Activated CD4-positive, alpha-beta T cell treated with anti-CD3 and anti-CD28 coated beads for 36 hours (primary cell): ENCODE measurements around the gene GALNTL6. TPM values are rescaled to one million over a fixed set of nuclear protein-coding genes. Genes with fewer than 3 reads are reported as not detected.

Experiments used
- ATAC-seq: fragments of 200-7000 bp; cut with Tn5 transposase; one replicate; pipeline ENCODE4 v1.10.0; 2021; ENCODE audit warnings: mild to moderate bottlenecking, moderate library complexity
- CTCF ChIA-PET: fragments of 350-600 bp; sonication (Branson Sonifier 250); formaldehyde crosslinking; loops from one replicate; lab custom pipeline; 2021; ENCODE audit warnings: antibody characterized with exemption; lab: Charles Lee
- POLR2A ChIA-PET: fragments of 350-600 bp; sonication (Branson Sonifier 250); formaldehyde crosslinking; loops from one replicate; lab custom pipeline; 2021; ENCODE audit warnings: antibody characterized with exemption, inconsistent platforms; lab: Charles Lee
- DNase-seq: peaks from one replicate; pipeline ENCODE4 v3.0.0-alpha.2; 2020
- H3K27ac Mint-ChIP-seq: one replicate; pipeline ENCODE4 v1.8.0; 2021; ENCODE audit warnings: mixed read lengths
- H3K27me3 Mint-ChIP-seq: one replicate; pipeline ENCODE4 v1.8.0; 2021; ENCODE audit warnings: mixed read lengths
- H3K36me3 Mint-ChIP-seq: one replicate; pipeline ENCODE4 v1.8.0; 2021; ENCODE audit warnings: low read depth, mixed read lengths
- H3K4me1 Mint-ChIP-seq: one replicate; pipeline ENCODE4 v1.8.0; 2021; ENCODE audit warnings: mixed read lengths
- H3K4me3 Mint-ChIP-seq: one replicate; pipeline ENCODE4 v1.8.0; 2021; ENCODE audit warnings: mild to moderate bottlenecking, moderate library complexity, mixed read lengths
- H3K9me3 Mint-ChIP-seq: one replicate; pipeline ENCODE4 v1.8.0; 2021; ENCODE audit warnings: low read depth, mixed read lengths
- intact Hi-C, 2 experiments: fragments of 100-400 bp; cut with DNase I in 1 of 2; cut with micrococcal nuclease in 1 of 2; formaldehyde crosslinking; loops; one replicate each; pipeline versions ENCODE4 v1.14.2 to v1.15.1; 2022 to 2024; cut with DNase I, micrococcal nuclease
- total RNA-seq, 2 experiments: library from RNA; stranded (reverse); gene quantifications; one replicate each; pipeline ENCODE4 v1.2.3, GENCODE V29; 2021

Gene GALNTL6
- total RNA-seq, 2 experiments from 2014 or later = not detected

GRCh38 chr4:172985552-172985951 lies 1172.3 kb downstream of the GALNTL6 start:
- peaks cover 4% of the 10 kb centered on the region for H3K9me3 Mint-ChIP-seq
- peaks cover 2% of the 10 kb centered on the region for H3K27me3 Mint-ChIP-seq
- H3K4me1 Mint-ChIP-seq = no peaks in the 10 kb centered on the region
- no peak overlapping the region for H3K4me3 Mint-ChIP-seq
- DNase-seq = no peak
- POLR2A ChIA-PET = no interaction called here
- no peaks in the 10 kb centered on the region for H3K36me3 Mint-ChIP-seq
- CTCF ChIA-PET = interaction anchor here (0.9 kb wide), 1 partner anchor 28 kb away, joined by 3 read pairs; no protein-coding TSS in a partner anchor
- no peak overlapping the region for H3K27ac Mint-ChIP-seq
- intact Hi-C loops = no loop called here
- ATAC-seq = no peak

GRCh38 chr4:172986114-172986513 lies 1172.9 kb downstream of the GALNTL6 start:
- Mint-ChIP-seq H3K4me3 (no peak overlapping the region), H3K27ac (no peak overlapping the region), H3K9me3 (peaks cover 4% of the 10 kb centered on the region), H3K27me3 (peaks cover 2% of the 10 kb centered on the region), H3K4me1 (no peaks in the 10 kb centered on the region), H3K36me3 (no peaks in the 10 kb centered on the region)
- intact Hi-C loops = no loop called here
- ChIA-PET CTCF (interaction anchor here (0.9 kb wide), 1 partner anchor 27 kb away, joined by 3 read pairs; no protein-coding TSS in a partner anchor), POLR2A (no interaction called here)
- DNase-seq (no peak), ATAC-seq (no peak)

DNA sequence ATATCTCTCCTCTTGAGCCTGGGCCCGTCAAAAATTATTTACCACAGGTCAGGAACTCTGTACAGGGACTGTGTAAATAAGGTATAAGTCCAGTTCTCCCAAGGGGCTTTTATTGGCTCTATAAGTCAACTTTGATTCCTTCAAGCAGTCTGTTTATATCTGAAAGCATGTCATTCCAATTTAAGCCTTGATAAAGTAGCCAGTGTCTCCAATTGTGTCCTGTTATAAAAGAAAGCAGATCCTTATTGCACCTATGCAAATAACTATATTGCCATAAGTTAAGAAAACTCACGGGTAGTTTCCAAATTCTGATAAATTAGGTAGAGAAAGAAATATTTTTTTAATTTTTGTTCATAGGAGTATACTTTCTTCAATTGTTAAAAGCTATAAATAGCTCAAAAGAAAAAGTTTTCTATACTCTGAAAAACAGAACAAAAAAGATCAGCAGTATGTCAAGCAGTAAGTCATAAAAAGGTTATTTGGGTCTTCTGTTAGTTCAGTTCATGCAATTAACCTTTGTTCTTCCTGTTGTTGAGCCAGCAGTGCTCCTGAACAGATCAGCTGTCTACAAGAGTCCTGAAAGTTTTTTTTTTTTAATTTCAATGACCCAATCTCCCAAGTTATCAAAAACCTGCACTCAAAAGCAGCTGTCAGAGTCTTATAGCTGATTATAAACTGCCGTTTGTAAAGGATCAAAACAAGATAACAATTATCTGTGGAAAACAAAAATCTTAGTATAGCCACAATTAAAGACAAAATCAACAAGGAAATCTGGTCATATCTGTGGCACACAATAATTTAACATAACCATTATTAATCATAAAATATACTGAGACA lies 1177.0 kb downstream of the GALNTL6 start:
- intact Hi-C loops = no loop called here
- H3K4me1 Mint-ChIP-seq = no peaks in the 10 kb centered on the region
- H3K9me3 Mint-ChIP-seq = peaks cover 4% of the 10 kb centered on the region
- ChIA-PET CTCF (interaction anchor here (0.7 kb wide), 1 partner anchor 7 kb away, joined by 3 read pairs; no protein-coding TSS in a partner anchor), POLR2A (no interaction called here)
- H3K27me3 Mint-ChIP-seq = no peaks in the 10 kb centered on the region
- ATAC-seq = no peak
- DNase-seq = no peak
- no peak overlapping the region for H3K27ac Mint-ChIP-seq
- H3K4me3 Mint-ChIP-seq = no peak overlapping the region
- no peaks in the 10 kb centered on the region for H3K36me3 Mint-ChIP-seq

DNA sequence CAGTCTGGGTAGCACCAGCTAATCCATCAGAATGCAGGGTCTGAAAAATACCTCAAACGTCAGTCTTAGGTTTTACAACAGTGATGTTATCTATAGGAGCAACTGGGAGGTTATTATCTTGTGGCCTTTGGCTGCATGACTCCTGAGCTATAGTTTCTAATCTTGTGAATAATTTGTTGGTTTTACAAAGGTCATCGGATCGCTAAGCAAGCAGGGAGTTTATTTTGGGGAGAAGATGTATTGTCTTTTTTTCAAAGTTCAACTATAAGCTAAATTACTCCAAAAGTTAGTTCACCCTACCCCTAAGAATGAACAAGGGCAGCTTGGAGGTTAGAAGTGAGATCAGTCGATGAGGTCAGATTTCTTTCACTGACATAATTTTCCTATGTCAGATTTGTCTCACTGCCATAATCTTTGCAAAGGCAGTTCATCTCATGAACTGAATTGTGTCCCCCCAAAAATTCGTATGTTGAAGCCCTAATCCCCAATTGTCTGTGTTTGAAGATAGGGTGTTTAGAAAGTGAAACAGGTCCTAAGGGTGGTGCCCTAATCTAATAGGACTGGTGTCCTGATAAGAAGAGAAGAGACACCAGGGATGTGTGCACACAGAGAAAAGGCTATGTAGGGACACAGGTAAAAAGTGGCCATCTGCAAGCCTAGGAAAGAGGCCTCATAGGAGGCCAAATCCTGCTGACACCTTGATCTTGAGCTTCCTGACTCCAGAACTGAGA lies 1179.6 kb downstream of the GALNTL6 start:
- ChIA-PET CTCF (interaction anchor here (0.6 to 1.3 kb wide), 5 partner anchors 20 to 688 kb away, joined by 3 read pairs; no protein-coding TSS in a partner anchor), POLR2A (no interaction called here)
- intact Hi-C loops = no loop called here
- Mint-ChIP-seq H3K36me3 (no peaks in the 10 kb centered on the region), H3K27me3 (peaks cover 4% of the 10 kb centered on the region), H3K9me3 (peaks cover 4% of the 10 kb centered on the region), H3K27ac (no peak overlapping the region), H3K4me3 (no peak overlapping the region), H3K4me1 (peaks cover 9% of the 10 kb centered on the region)
- ATAC-seq (no peak), DNase-seq (no peak)

GRCh38 chr4:172995161-172995560 lies 1182.0 kb downstream of the GALNTL6 start:
- peaks cover 12% of the 10 kb centered on the region for H3K27me3 Mint-ChIP-seq
- no peak for DNase-seq
- ATAC-seq = no peak
- no peaks in the 10 kb centered on the region for H3K36me3 Mint-ChIP-seq
- H3K27ac Mint-ChIP-seq = no peak overlapping the region
- H3K4me3 Mint-ChIP-seq = no peak overlapping the region
- POLR2A ChIA-PET = no interaction called here
- no peaks in the 10 kb centered on the region for H3K9me3 Mint-ChIP-seq
- intact Hi-C loops = no loop called here
- CTCF ChIA-PET = interaction anchor here (0.9 kb wide), 1 partner anchor 16 kb away, joined by 3 read pairs; no protein-coding TSS in a partner anchor
- H3K4me1 Mint-ChIP-seq = peaks cover 9% of the 10 kb centered on the region

DNA sequence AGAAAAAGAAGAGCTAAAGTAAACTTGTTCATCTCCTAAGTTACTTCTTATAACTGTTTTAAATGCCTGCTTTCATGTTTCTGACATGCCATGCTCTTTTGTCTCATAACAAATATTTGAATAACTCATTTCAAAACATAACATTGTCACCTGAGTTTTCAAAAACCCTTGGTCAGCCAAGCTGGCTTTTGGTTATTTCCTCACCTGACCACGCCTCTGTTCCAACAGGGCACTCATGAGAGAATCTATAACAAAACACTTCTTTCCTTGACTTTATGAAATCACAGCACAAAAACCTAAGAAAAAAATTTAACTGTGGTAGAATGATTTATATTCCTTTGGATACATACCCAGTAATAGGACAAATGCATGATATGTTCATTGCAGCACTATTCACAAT lies 1182.5 kb downstream of the GALNTL6 start:
- Mint-ChIP-seq H3K27me3 (peaks cover 12% of the 10 kb centered on the region), H3K9me3 (no peaks in the 10 kb centered on the region), H3K36me3 (no peaks in the 10 kb centered on the region), H3K27ac (no peak overlapping the region), H3K4me3 (no peak overlapping the region), H3K4me1 (peaks cover 9% of the 10 kb centered on the region)
- CTCF ChIA-PET = no interaction called here
- ATAC-seq (no peak), DNase-seq (no peak)
- intact Hi-C loops = no loop called here
- POLR2A ChIA-PET = no interaction called here

DNA sequence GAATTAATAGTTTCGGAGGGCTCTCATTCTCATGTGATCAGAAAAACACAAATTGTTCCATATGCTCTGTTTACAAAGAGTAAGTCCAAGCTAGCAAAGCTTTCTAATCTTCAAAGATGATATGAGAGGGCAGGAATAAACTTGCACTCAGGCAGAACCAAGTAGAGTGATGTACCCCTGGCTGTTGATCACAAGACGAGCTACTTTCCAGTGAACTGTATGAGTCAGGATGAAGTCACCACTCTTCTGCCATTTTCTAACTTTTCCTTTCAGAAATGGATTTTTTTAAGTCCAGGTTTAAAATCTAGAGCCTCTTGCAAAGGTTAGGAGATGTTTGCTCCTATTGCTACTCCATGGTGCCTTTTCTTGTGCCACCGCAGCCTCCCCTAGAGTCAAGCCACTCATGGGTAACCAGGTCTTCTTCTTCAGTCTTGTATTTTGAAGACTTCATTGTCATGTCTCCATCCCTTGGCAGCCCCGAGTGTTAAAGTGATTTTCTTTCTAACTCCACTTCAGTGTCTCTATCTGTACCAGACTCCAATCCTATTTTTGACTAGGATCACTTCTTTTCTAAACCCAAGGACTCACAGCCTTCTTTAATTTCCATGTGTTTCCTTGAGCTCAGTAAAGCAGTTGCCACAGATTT lies 1183.5 kb downstream of the GALNTL6 start:
- H3K36me3 Mint-ChIP-seq = no peaks in the 10 kb centered on the region
- H3K27ac Mint-ChIP-seq = no peak overlapping the region
- POLR2A ChIA-PET = interaction anchor here (0.6 kb wide), 1 partner anchor 17 kb away, joined by 4 read pairs; no protein-coding TSS in a partner anchor
- no peaks in the 10 kb centered on the region for H3K9me3 Mint-ChIP-seq
- DNase-seq = peak; percentile 10
- no peak overlapping the region for H3K4me3 Mint-ChIP-seq
- CTCF ChIA-PET = interaction anchor here (0.6 to 1.0 kb wide), 2 partner anchors 261 to 1472 kb away, joined by 3 read pairs; no protein-coding TSS in a partner anchor
- ATAC-seq = peak; percentile 89
- peaks cover 12% of the 10 kb centered on the region for H3K27me3 Mint-ChIP-seq
- H3K4me1 Mint-ChIP-seq = peaks cover 9% of the 10 kb centered on the region
- intact Hi-C loops = no loop called here

- ATAC-seq (no peak), DNase-seq (no peak)
- ChIA-PET CTCF (interaction anchor here (1.0 to 2.2 kb wide), 2 partner anchors 16 to 260 kb away, joined by 3 to 8 read pairs; no protein-coding TSS in a partner anchor), POLR2A (no interaction called here)
- no peaks in the 10 kb centered on the region for H3K36me3 Mint-ChIP-seq
- H3K4me1 Mint-ChIP-seq = peaks cover 9% of the 10 kb centered on the region
- intact Hi-C loops = no loop called here
- H3K27ac Mint-ChIP-seq = no peak overlapping the region
- H3K9me3 Mint-ChIP-seq = no peaks in the 10 kb centered on the region
- peaks cover 12% of the 10 kb centered on the region for H3K27me3 Mint-ChIP-seq
- H3K4me3 Mint-ChIP-seq = no peak overlapping the region
These were observed 1184.0 kb downstream of the GALNTL6 start for GRCh38 chr4:172997217-172997609.

DNA sequence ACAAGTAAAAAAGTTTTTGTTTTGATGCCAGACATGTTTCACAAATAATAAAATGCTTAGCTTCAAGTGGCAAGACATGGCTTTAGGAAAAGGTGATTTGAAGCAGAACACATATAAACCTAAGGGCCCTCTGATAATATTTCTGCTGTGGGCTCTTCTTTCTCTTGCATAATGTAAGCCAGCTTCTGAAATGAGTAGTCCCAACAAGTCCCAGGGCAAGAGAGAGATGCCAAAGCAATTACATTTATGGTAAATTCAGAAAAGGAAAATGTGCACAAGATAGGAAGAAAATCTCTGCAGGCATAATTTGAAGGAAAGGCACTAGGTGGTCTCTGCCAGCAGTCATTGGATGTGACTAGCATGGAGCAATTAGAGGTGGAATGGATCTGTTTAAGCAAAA lies 1184.7 kb downstream of the GALNTL6 start:
- Mint-ChIP-seq H3K27ac (no peak overlapping the region), H3K9me3 (no peaks in the 10 kb centered on the region), H3K4me3 (no peak overlapping the region), H3K27me3 (peaks cover 12% of the 10 kb centered on the region), H3K4me1 (peaks cover 9% of the 10 kb centered on the region), H3K36me3 (no peaks in the 10 kb centered on the region)
- POLR2A ChIA-PET = no interaction called here
- CTCF ChIA-PET = interaction anchor here (1.3 to 2.2 kb wide), 2 partner anchors 15 to 127 kb away, joined by 3 to 8 read pairs; no protein-coding TSS in a partner anchor
- DNase-seq (no peak), ATAC-seq (no peak)
- intact Hi-C loops = no loop called here

GRCh38 chr4:172998527-172999469 lies 1185.6 kb downstream of the GALNTL6 start:
- intact Hi-C loops = no loop called here
- H3K9me3 Mint-ChIP-seq = no peaks in the 10 kb centered on the region
- ChIA-PET CTCF (interaction anchor here (0.6 to 2.2 kb wide), 3 partner anchors 14 to 126 kb away, joined by 3 to 8 read pairs (median 3); no protein-coding TSS in a partner anchor), POLR2A (no interaction called here)
- H3K4me3 Mint-ChIP-seq = no peak overlapping the region
- no peak for ATAC-seq
- H3K27me3 Mint-ChIP-seq = peaks cover 12% of the 10 kb centered on the region
- DNase-seq = no peak
- H3K27ac Mint-ChIP-seq = no peak overlapping the region
- H3K36me3 Mint-ChIP-seq = no peaks in the 10 kb centered on the region
- peaks cover 9% of the 10 kb centered on the region for H3K4me1 Mint-ChIP-seq
